22Rv1 (cell line): ENCODE results near the gene IRS2.

Source experiments
- H3K27ac ChIP-seq: fragments of 450-650 bp; 2 replicates; pipeline ENCODE4 v1.5.1; 2017
- CTCF ChIP-seq: fragments of 450-650 bp; IDR thresholded peaks from 2 replicates; pipeline ENCODE4 v1.5.1; 2017; ENCODE audit warnings: mild to moderate bottlenecking
- ZFX ChIP-seq: fragments of 450-650 bp; IDR thresholded peaks from 2 replicates; pipeline ENCODE4 v1.6.1; 2017; ENCODE audit warnings: antibody characterized with exemption, borderline replicate concordance

IRS2 gene

GRCh38 chr13:109810761-109811510 is 24.6 kb upstream of the IRS2 start:
- H3K27ac ChIP-seq: no peak overlapping the region
- TF ChIP-seq ZFX: no peak
- TF ChIP-seq CTCF: no peak

GRCh38 chr13:109809216-109809932 is 23.0 kb upstream of the IRS2 start:
- H3K27ac ChIP-seq: no peak overlapping the region
- TF ChIP-seq CTCF: no peak
- no peak for TF ChIP-seq ZFX

GRCh38 chr13:109807345-109807744 is 21.0 kb upstream of the IRS2 start:
- TF ChIP-seq CTCF (no peak), ZFX (no peak)
- no peak overlapping the region for H3K27ac ChIP-seq

- H3K27ac ChIP-seq: no peak overlapping the region
These were observed 18.3 kb upstream of the IRS2 start for GRCh38 chr13:109804654-109805053.

GRCh38 chr13:109803825-109804224 is 17.4 kb upstream of the IRS2 start:
- no peak for TF ChIP-seq CTCF
- TF ChIP-seq ZFX: no peak
- H3K27ac ChIP-seq: no peak overlapping the region

More at GRCh38 chr13:109804654-109805053, 18.3 kb upstream of the IRS2 start:
- TF ChIP-seq ZFX: no peak
- no peak for TF ChIP-seq CTCF

- H3K27ac ChIP-seq: no peak overlapping the region
- no peak for TF ChIP-seq CTCF
- no peak for TF ChIP-seq ZFX
These were observed 16.6 kb upstream of the IRS2 start for GRCh38 chr13:109802936-109803335.

GRCh38 chr13:109795011-109795410 is 8.6 kb upstream of the IRS2 start:
- H3K27ac ChIP-seq: no peak overlapping the region
- TF ChIP-seq CTCF: no peak
